BE2C (cell line): Measurements from ENCODE around the gene CREM.

ENCODE experiments used
- DNase-seq: peaks from one replicate; pipeline ENCODE4 v3.0.0-alpha.2; 2020
- H3K27me3 ChIP-seq: fragments of 250-450 bp; sonication (Bioruptor Pico); 2 replicates; pipeline ENCODE4 v1.5.1; 2020; ENCODE audit warnings: mild to moderate bottlenecking
- H3K36me3 ChIP-seq: fragments of 250-450 bp; sonication (Bioruptor Pico); 2 replicates; pipeline ENCODE4 v1.5.1; 2020; ENCODE audit warnings: mild to moderate bottlenecking
- H3K4me1 ChIP-seq: fragments of 250-450 bp; sonication (Bioruptor Pico); 2 replicates; pipeline ENCODE4 v1.5.1; 2020
- H3K4me3 ChIP-seq: 2 replicates; pipeline ENCODE4 v1.5.1; 2011; ENCODE audit warnings: low read depth, low read length
- H3K9me3 ChIP-seq: fragments of 250-450 bp; sonication (Bioruptor Pico); 2 replicates; pipeline ENCODE4 v1.5.1; 2020
- CTCF ChIP-seq: IDR thresholded peaks from 2 replicates; pipeline ENCODE4 v1.5.1; 2012; ENCODE audit warnings: mild to moderate bottlenecking, low read depth, low read length

Gene CREM

DNA sequence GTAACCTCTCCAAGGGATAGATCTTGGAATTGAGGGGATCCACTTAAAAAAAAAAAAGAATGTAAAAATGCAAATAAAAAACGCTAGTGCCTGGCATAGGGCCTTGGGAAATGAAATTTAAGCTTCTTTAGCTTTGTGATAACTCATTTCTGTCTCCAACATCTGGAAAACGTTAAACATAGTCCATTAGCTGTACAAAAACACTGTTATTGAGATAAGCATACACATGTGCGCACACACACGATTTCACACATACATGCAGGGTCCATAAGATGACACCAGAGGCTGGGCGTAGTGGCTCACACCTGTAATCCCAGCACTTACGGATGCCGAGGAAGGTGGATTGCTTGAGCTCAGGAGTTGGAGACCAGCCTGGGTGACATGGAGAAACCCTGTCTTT, 22.8 kb upstream of the CREM start:
- DNase-seq: no peak
- TF ChIP-seq CTCF: no peak
- no peaks in the 10 kb centered on the region for H3K9me3 ChIP-seq
- H3K36me3 ChIP-seq: no peaks in the 10 kb centered on the region
- H3K4me3 ChIP-seq: no peak overlapping the region
- no peaks in the 10 kb centered on the region for H3K4me1 ChIP-seq
- no peaks in the 10 kb centered on the region for H3K27me3 ChIP-seq

DNA sequence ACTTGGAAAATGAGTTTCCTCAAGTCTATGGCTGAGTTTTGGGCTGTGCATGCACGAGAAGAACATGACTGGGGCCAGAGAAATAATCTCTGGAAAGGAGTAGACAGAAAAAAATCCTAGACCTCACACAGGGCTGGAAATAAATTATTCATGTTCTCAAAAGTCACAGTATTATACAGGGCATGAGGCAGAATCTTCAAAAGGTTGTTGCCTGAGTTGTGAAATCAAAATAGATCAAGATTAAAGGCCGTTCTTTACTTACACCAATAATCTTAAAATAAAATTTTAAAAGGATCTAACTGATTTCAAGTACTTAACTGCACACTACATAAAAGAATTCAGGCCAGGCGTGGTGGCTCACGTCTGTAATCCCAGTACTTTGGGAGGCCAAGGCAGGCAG, 14.1 kb upstream of the CREM start:
- no peak overlapping the region for H3K4me3 ChIP-seq
- no peaks in the 10 kb centered on the region for H3K27me3 ChIP-seq
- no peaks in the 10 kb centered on the region for H3K9me3 ChIP-seq
- no peaks in the 10 kb centered on the region for H3K36me3 ChIP-seq
- no peak for DNase-seq
- no peaks in the 10 kb centered on the region for H3K4me1 ChIP-seq
- no peak for TF ChIP-seq CTCF

- no peaks in the 10 kb centered on the region for H3K36me3 ChIP-seq
- no peak for TF ChIP-seq CTCF
- no peak overlapping the region for H3K4me3 ChIP-seq
- DNase-seq: no peak
- H3K9me3 ChIP-seq: no peaks in the 10 kb centered on the region
- no peaks in the 10 kb centered on the region for H3K4me1 ChIP-seq
- no peaks in the 10 kb centered on the region for H3K27me3 ChIP-seq
Observed at GRCh38 chr10:35119378-35119777, 7.3 kb upstream of the CREM start.

DNA sequence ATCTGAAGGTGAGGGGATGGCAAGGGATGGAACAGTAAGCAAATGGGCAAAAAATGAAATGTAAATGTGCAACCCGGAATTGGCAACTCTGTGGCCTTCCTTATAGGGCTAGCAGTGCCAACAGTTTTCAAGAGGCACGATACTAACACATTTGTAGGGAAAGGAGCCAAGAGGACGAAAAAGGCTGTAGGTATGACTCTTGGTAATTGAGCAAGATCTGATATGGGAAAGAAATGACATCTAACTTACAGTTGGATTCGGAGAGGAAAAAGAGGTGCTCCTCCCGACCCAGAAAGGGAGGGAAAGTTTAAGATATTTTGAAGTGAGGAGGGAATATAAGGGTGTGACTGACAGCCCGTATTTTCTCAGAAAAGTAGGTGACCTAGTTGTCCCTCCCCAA, 2.1 kb upstream of the CREM start:
- TF ChIP-seq CTCF: no peak
- H3K36me3 ChIP-seq: no peaks in the 10 kb centered on the region
- no peaks in the 10 kb centered on the region for H3K9me3 ChIP-seq
- no peaks in the 10 kb centered on the region for H3K4me1 ChIP-seq
- H3K27me3 ChIP-seq: no peaks in the 10 kb centered on the region
- DNase-seq: no peak
- no peak overlapping the region for H3K4me3 ChIP-seq

DNA sequence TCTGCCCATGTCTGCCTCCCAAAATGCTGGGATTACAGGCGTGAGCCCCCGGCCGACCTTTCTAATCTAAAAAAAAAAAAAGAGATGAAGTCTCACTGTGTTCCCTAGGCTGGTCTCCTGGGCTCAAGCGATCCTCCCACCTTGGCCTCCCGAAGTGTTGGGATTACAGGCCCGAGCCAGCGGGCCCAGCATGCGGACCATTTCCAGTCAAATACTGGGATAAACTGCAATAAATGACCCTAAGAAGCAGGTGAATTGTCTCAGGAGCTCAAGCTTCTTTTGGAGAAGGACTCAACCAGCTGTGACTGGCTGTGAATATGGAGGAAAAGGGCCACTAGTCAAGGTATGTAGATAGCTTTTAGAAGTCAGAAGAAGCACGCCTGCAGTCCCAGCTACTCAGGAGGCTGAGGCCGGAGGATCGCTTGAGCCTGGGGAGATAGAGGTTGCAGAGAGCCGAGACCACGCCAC, 550 bp upstream of the CREM start:
- no peak for TF ChIP-seq CTCF
- Histone ChIP-seq H3K4me1 (no peaks in the 10 kb centered on the region), H3K36me3 (no peaks in the 10 kb centered on the region), H3K9me3 (no peaks in the 10 kb centered on the region), H3K27me3 (no peaks in the 10 kb centered on the region), H3K4me3 (peak overlapping the region; percentile 62)
- DNase-seq: no peak

GRCh38 chr10:35127289-35127891, 744 bp downstream of the CREM start:
- TF ChIP-seq CTCF: no peak
- Histone ChIP-seq H3K27me3 (no peaks in the 10 kb centered on the region), H3K9me3 (no peaks in the 10 kb centered on the region), H3K4me1 (no peaks in the 10 kb centered on the region), H3K4me3 (peak overlapping the region; percentile 90), H3K36me3 (no peaks in the 10 kb centered on the region)
- DNase-seq: peak; percentile 48
